GM18520 (cell line): ENCODE data around the gene TNRC6C.
"Not testable (repeated sequence)": the region's sequence is repeated elsewhere in the genome, so short reads cannot be mapped to it uniquely, and the experiment has no call there.

Source experiments
- ATAC-seq: cut with Tn5 transposase; IDR thresholded peaks from one replicate; pipeline ENCODE4 v1.9.1; 2021; ENCODE audit not compliant: unreplicated experiment

The TNRC6C gene

GRCh38 chr17:78111016-78111726, 152.7 kb downstream of the TNRC6C start:
- ATAC-seq = no peak

- ATAC-seq = no peak
Measured at GRCh38 chr17:78111727-78112517, 153.4 kb downstream of the TNRC6C start.

GRCh38 chr17:78112518-78113471, 154.3 kb downstream of the TNRC6C start:
- no peak for ATAC-seq

- no peak for ATAC-seq
Measured at GRCh38 chr17:78113804-78114785, 155.6 kb downstream of the TNRC6C start.

- ATAC-seq = no peak
Measured at GRCh38 chr17:78114831-78115723, 156.6 kb downstream of the TNRC6C start.

- ATAC-seq = not testable (repeated sequence)
Measured at GRCh38 chr17:78115803-78116202, 157.3 kb downstream of the TNRC6C start.

GRCh38 chr17:78116411-78116810, 157.9 kb downstream of the TNRC6C start:
- no peak for ATAC-seq

GRCh38 chr17:78117027-78117981, 158.8 kb downstream of the TNRC6C start:
- ATAC-seq = no peak

DNA sequence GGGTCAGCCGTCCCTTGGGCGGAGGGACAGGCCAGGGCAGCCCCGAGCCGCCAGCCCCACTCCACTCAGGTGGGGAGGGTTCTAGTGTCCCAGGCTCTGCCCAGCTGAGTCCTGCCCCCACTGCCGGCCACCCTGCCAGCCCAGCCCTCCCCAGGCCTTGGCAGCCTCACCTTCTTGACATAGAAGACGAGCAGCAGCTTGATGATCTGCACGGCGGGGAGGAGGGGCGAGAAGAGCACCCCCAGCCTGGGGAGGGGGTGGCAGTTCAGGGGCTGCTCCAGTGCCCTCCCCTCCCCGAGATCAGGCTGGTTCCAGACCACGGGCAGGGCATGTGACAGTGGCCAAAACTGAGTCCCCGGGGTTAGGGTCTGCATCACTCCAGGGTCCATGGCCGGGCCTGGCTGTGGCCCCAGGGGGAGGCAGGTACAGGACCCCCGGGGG, 160.3 kb downstream of the TNRC6C start:
- ATAC-seq = no peak

DNA sequence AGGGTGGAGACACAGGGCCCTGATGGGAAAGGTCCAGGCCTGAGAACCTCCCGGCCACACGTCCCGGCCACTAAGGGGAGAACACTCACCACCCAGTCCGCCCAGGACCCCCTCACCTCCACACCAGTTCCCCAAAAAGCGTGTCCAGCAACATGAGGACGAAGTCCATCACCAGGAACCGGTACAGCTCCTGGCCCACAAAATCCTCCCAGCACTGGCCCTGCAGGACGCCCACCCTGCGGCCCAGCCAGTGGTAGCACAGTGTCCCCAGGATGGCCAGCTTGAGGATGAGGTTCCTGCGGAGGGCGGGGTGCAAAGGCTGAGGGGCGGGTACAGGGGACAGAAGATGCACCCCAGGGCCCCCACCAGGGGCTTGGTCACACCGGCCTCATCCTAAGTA, 162.0 kb downstream of the TNRC6C start:
- ATAC-seq = no peak

GRCh38 chr17:78120971-78121800, 162.7 kb downstream of the TNRC6C start:
- no peak for ATAC-seq

GRCh38 chr17:78121801-78122215, 163.3 kb downstream of the TNRC6C start:
- no peak for ATAC-seq

GRCh38 chr17:78122216-78122930, 163.9 kb downstream of the TNRC6C start:
- ATAC-seq = no peak

GRCh38 chr17:78122931-78123249, 164.4 kb downstream of the TNRC6C start:
- ATAC-seq = no peak

DNA sequence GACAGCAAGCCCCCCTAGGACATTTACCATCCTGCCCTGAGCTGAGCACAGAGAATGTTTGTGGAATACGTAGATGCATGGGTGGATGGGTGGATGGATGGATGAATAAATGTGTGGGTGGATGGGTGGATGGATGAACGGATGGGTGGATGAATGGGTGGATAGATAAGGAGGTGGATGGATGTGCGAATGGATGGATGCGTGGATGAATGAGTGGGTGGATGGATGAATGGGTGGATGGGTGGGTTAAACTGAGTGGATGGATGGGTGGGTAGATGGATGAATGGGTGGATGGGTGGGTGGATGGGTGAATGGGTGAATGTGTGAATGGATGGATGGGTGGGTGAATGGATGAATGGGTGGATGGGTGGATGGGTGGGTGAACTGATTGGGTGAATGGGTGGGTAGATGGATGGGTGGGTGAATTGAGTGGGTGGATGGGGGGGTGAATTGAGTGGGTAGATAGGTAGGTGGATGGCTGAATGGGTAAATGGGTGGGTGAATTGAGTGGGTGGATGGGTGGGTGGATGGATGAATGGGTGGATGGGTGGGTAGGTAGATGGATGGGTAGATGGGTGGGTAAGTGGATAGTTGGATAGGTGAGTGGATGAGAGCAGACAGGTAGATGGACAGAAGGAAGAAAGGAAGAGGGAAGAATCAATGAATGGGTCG, 164.9 kb downstream of the TNRC6C start:
- ATAC-seq = no peak
